Measurements from ENCODE around the gene MACROD2.

DNA sequence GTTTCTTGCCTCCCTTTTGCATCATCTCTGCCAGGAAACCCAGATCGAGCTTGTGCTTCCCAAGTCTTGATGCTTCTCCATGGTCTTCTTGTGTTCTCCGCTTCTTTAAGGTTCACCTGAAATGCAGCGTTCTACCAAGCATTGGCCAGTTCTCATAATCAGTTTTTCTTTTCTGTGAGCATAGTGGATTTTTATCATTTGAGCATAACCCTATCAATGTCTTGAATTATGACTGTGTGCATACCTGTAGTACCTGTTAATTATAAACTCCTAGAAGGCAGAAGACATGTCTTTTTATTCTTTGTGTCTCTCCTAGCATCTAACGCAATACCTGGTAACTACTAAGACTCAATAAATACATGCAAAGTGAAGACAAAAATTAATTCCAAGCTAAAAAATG lies 1146.5 kb downstream of the MACROD2 start:
- no peak for TF ChIP-seq CTCF (IDR thresholded peaks at IDR 0.05)
- no peak for TF ChIP-seq POLR2A (IDR thresholded peaks at IDR 0.05)

All from ovary (tissue), 3 donors.